GM18505 (cell line): ENCODE results near the gene ATG10.
A peak's percentile ranks its signal among the peaks of the same experiment; 100 is the strongest.

Experiments
- ATAC-seq: cut with Tn5 transposase; IDR thresholded peaks from one replicate; pipeline ENCODE4 v1.9.1; 2021; ENCODE audit not compliant: unreplicated experiment
- POLR2A ChIP-seq: IDR thresholded peaks from 4 replicates; pipeline ENCODE4 v1.6.1; 2011; ENCODE audit warnings: borderline replicate concordance; ENCODE audit not compliant: insufficient read depth, insufficient read length; ENCODE audit errors: extremely low read depth

Gene ATG10

DNA sequence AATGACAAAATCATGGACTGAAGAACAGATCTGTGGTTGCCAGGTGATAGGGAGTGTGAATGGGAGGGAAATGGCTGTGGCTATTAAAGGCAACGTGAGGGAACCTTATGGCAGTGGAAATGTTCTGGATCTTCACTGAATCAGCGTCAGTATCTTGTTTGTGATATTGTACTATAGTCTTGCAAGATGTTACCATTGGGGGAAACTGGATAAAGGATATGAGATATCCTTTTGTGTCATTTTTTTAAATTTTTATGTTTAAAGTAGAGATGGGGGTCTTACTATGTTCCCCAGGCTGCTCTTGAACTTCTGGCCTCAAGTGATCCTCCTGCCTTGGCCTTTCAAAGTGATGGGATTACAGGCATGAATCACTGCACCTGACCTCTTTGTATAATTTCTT lies 210.8 kb downstream of the ATG10 start:
- TF ChIP-seq POLR2A: no peak
- no peak for ATAC-seq

DNA sequence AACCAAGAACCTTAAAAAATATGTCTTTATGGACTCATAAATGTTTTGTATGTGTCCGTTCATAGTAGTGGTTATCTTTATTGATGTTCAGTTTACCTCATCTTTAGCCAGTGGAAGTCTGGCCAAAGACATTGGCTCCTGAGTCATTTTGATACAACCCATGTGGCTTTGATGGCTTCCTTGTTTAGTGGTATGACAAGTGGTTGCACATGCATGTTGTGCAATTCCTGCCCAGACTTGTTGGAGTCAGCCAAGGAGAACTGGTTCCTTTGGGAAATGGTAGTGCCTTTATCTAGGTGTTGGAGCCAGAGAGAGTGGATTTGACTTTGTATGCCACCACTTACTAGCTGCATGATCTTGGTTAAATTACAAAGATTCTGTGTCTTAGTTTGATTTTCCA lies 212.0 kb downstream of the ATG10 start:
- TF ChIP-seq POLR2A: no peak
- no peak for ATAC-seq

DNA sequence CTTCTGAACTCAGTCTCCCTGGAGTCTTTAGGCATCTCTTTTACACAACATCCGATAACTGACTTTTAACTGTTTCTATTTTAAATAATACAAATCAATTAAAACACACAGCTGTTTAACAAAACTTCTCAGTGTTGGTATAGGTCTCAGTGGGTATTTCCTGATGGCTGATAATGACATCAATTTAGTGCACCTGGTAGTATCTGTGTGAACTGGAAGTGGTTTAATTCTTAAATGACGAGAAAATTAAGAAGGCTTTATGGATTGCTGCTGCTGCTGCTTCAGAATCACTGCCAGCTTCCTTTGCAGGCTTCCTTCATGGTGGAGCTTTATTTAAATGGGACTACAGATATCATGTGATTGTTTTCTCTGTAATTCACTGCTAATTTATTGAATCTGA lies 214.0 kb downstream of the ATG10 start:
- no peak for ATAC-seq
- TF ChIP-seq POLR2A: no peak

DNA sequence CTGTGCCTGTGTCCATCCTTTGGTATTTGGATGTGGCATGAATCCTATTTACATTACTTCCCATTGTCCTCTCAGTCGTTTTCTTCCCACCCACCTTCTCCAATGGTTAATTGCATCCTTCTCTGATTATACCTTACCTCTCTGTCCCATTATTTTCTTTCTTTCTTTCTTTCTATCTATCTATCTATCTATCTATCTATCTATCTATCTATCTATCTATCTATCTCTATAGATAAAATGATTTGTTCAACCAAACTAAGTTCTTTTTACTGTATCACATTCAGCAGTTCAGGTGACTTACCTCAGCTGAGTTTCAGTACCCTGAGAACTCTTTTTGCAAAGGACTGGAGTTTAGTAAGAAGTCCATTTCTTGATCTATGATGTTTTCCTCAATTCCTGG lies 225.7 kb downstream of the ATG10 start:
- no peak for TF ChIP-seq POLR2A
- no peak for ATAC-seq

DNA sequence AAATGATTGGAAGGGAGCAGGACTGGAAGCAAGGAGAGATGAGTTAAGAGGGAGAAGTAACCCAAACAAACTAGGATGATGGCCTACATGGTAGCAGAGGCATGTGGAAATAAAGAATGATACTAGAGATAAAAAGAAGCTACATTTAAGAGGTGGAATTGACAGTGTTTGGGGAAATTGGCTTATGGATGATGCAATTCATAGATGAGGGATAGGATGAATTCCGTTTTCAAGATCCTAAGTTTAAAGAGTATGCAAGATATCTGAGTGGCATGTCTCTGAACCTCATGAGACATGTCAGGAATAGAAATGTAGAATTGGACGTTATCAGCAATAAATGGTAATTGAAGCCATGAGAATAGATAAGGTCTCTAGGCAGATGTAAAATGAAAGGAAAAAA lies 232.7 kb downstream of the ATG10 start:
- TF ChIP-seq POLR2A: no peak
- ATAC-seq: no peak

DNA sequence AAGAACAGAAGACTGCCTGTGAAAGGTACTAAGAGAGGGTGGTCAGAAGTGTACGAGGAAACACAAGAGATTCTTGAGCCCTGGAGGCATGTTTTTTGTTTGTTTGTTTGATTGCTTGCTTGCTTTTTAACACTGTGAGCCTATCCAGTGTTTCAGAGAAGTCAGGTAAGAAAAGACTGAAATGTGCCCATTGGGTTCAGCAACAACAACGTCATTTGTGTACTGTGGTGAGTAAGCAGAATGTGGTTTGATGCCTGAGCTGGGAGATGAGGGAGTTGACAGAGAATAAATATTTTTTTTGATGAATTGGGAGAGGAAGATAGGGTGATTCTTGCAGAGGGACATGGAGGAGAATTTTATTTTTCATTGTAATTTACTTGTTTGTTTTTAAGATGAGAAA lies 233.2 kb downstream of the ATG10 start:
- ATAC-seq: no peak
- TF ChIP-seq POLR2A: no peak

DNA sequence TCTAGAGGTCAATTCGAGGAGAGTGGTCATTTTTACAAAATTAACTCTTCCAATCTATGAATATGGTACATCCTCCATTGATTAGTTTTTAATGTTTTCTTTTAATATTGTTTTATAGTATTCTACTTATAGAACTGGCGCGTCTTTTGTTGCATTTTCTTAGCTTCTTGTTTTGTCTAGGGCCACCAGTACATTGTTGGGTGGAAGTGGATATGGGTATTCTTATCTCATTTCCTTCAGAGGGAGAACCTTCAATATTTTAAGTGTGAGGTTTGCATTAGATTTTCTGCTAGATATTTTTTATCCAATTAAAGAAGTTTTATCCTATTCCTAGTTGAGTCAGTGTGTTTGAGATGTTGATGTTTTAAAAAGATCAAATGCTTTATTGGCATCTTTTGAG lies 236.5 kb downstream of the ATG10 start:
- ATAC-seq: no peak
- TF ChIP-seq POLR2A: no peak

DNA sequence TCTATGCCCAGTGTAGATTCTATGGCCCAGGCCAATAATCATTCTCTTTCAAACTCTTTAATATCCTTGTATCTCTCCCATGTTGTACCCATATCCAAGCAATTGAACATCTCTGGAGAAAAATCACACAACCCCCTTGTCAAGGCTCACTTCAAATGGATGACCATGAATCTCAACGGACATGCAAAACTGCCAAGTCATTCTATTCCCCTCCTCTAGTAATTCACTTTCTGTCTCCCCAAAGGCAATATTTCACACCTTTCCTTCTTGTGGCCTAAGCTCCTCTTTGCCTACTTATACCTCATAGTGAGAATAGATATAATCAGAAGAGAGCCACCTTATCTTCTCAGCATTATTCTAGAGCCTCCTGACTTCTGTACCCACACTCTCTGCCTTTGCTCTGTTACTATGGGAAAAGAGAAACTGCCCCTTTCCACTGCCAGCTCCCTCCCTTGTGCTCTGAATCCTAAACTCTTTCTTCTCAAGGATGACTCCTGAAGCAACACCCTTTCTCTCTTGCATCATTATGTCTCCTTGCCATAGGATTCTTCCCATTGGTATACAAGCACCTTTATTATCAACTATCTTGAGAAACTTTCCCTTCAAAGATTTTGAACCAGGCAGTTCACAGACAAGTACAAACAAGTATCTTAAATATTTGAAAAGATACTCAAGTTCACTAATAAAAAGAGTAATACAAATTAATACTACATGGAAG lies 240.2 kb downstream of the ATG10 start:
- no peak for ATAC-seq
- no peak for TF ChIP-seq POLR2A

DNA sequence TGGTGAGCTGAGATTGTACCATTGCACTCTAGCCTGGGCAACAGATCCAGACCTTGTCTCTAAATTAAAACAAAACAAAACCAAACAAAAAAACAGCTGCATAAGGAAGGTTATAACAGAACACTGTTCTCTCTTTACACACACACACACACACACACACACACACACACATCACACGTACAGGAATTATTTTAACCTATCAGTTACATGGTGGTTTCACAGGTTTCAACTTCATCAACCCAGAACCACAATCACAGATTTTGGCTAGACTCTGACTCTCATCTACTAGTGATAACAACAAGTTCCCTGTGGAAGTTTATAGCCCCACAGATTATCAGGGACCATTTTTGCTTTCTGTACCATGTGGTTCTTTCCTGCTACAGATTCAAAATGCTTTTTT lies 246.1 kb downstream of the ATG10 start:
- TF ChIP-seq POLR2A: no peak
- no peak for ATAC-seq

DNA sequence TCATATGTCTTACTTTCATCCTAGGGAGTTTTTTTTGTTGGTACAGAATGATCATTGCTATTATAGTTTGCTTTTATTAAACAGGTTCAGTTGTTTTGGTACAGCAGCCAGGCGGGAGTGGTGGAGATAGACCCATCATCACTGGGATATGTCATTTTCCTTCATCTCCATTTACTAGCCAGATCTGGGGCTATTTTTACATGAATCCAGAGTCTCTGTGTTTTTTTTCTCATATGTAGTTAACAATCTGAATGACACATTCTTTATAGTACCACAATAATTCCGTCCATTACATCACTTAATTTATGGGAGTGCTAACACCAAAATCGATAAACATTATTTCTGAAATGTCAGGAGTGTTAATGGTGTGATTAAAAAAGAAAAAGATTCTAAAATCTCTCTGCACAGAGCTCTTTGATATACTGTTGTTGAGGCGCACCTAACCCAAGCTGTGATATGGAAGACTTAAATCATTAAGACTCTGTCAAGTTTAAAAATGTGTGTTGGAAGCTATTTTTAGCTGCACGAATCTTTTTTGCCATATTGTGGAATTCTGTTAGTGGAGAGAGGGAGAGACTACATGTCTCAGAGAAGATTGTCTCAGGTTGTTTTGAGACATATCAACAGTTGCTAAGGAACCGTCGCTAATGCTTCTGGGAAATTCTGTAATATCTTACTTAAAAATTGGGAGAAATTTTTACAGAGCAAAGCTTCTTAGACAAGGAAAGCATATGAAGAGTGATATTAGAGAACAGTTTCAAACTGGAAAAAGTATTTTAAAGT lies 246.7 kb downstream of the ATG10 start:
- ATAC-seq: no peak
- no peak for TF ChIP-seq POLR2A

DNA sequence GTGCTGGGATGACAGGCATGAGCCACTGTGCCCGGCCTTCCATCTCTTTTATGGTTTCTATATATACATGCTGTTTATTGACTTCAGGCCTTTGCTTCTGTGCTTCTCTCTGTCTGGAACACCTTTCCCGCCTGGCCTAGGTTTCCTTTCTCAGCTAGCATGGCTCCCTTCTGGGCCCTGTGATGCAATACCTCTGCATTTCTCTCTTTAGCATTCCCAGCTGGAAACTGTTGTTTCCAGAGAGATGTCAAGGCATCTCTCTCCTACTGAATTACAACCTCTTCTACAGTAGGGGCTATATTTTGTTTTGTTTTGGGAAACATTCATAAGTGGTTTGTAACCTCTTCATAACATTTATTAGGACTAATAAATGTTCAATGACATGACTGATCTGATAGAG lies 249.2 kb downstream of the ATG10 start:
- no peak for ATAC-seq
- no peak for TF ChIP-seq POLR2A

DNA sequence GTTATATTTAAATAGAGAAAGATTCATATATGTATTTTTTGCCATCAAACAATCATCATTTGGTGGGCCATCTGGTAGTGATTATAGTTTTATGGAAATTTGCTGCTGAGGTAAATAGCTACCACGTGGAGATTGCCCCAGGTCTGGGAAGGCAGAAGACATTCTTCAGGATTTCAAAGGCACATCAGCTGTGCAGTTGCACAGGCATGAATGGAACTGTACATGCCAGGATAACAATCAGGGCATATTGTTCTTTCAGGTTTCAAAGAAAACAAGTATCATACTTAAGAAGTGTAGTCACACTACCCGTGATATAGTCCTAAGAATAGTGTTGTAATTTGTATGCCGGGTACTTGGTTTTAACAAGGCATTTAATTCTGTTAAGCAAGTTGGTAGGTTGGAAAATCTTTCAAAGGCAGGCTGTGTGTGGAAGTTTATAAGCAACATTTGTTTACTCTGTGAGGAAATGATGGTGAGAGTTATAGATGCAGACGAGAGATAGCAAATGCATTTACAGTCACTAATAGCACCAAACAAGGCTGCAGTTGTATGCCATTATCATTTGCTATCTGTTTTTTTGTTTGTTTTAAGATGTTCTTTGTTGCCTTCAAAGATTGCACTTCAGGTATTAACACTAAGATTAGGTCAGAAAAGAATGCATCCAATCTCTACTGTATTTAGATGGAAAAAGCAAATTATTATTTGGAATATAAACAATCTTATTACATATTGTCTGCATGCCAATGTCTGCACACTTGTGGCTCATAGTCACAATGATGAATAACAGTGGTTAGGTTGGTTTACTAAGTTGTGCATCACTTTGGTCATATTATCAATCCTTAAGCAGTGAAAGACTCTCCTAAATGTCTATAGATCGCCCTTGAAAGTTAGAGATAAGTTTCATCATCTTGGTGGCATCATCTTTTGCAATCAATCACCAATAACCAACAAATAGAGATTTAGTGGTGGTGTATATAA lies 251.1 kb downstream of the ATG10 start:
- no peak for TF ChIP-seq POLR2A
- ATAC-seq: no peak

DNA sequence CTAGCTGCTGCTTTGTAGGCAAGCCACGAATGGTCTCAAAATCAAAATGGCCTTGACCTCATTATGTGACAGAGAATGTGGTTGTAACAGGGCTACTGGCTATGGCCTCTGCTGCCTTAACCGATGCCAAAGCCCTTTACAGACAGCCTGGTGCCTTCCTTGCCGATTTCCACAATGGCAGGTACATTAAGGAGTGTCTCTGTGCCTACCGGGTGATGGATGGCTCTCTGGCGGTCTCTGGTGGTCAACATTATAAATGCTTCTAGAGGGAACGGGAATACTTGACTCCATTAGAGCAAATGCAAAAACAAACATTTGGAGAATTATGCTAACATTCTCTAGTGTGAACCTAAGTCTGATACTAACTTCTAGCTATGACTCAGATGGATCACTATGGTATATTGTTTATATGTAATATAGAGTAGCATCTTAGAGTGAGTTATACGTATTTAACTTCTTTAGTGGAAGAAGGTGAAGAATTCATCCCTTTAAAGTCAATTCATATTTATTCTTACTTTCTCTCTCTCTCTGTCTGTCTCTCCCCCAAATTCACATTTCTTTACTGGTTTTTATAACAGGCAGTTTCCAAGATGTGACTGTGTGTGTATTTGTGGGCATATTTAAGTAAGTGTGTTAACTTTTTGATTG lies 253.8 kb downstream of the ATG10 start:
- TF ChIP-seq POLR2A: no peak
- peak; percentile 72 for ATAC-seq
